Suprapubic skin (tissue), 4 donors: ENCODE data around the gene KREMEN2. TPM values are rescaled to one million over a fixed set of nuclear protein-coding genes. Genes with fewer than 3 reads are reported as not detected.

ENCODE experiments used
- DNase-seq, 2 donors: peaks; one replicate each; pipeline ENCODE4 v3.0.0-alpha.2; 2019; ENCODE audit warnings: low spot score in 2 of 2
- H3K27ac ChIP-seq: fragments of 200-600 bp; sonication (generic); one replicate; pipeline ENCODE4 v1.5.1; 2019
- H3K27me3 ChIP-seq: fragments of 200-600 bp; sonication (generic); one replicate; pipeline ENCODE4 v1.5.1; 2019
- H3K36me3 ChIP-seq: fragments of 200-600 bp; sonication (generic); one replicate; pipeline ENCODE4 v1.5.1; 2019
- H3K4me1 ChIP-seq: fragments of 200-600 bp; sonication (generic); one replicate; pipeline ENCODE4 v1.5.1; 2019
- H3K4me3 ChIP-seq: fragments of 200-600 bp; sonication (generic); one replicate; pipeline ENCODE4 v1.5.1; 2019; ENCODE audit warnings: mild to moderate bottlenecking
- H3K9me3 ChIP-seq: fragments of 200-600 bp; sonication (generic); one replicate; pipeline ENCODE4 v1.5.1; 2019
- EP300 ChIP-seq: sonication (generic); formaldehyde crosslinking; IDR thresholded peaks from one replicate; pipeline ENCODE4 v1.6.1; 2017; ENCODE audit warnings: antibody characterized with exemption
- POLR2A ChIP-seq, 2 donors: fragments of 450-650 bp; IDR thresholded peaks; one replicate each; pipeline ENCODE4 v1.6.1; 2017; ENCODE audit warnings: antibody characterized with exemption in 2 of 2, mild to moderate bottlenecking in 2 of 2, moderate library complexity in 2 of 2
- POLR2AphosphoS5 ChIP-seq, 3 donors: sonication (generic); formaldehyde crosslinking; IDR thresholded peaks; one replicate each; pipeline ENCODE4 v1.6.1; 2017; ENCODE audit warnings: antibody characterized with exemption in 3 of 3
- WGBS: methylation state at CpG from one replicate; pipeline ENCODE4 v1.1.5; 2018; 5-methylcytosine and 5-hydroxymethylcytosine counted together
- total RNA-seq, 4 donors: library from RNA; depleted of rRNA; stranded (reverse); fragments of >200 nt; gene quantifications; one replicate each; pipeline ENCODE4 v1.1.0, GENCODE V29; 2016
- TF ChIP-seq, protein P1 (sequence below), 2 donors: fragments of 200-600 bp in 1 of 2; fragments of 450-650 bp in 1 of 2; sonication (generic) in 1 of 2; IDR thresholded peaks; one replicate each; pipeline ENCODE4 v1.5.1; 2016 to 2019; ENCODE audit warnings: antibody characterized with exemption in 2 of 2, mild to moderate bottlenecking in 1 of 2, moderate library complexity in 1 of 2

The KREMEN2 gene
- total RNA-seq, 4 donors from 2014 or later, result 1.0 to 4.2 (median 3.9) TPM

DNA sequence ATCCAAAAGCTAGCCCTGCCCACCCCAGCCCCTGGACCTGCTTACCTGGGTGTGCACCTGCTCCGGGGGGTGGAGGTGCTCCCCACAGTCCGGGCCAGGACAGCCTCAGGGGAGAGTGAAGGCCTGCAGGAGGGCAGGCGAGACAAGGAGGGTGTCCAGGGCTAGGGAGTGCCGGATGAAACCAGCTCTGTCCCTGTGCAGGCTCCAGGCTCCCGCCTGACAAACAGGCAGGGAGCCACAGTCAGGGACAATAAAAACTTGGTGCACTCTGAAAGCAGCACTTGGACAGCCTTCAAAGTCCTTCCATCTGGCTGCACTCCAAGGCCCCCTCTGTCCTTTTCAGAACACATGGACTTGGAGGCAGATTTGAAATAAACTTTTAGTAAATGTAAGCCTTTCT is 9.0 kb downstream of the KREMEN2 start:
- DNase-seq, result no peak
- 75% methylated on average over 2 of the region's 5 CpGs for WGBS
- Histone ChIP-seq H3K36me3 (no peaks in the 10 kb centered on the region), H3K9me3 (no peaks in the 10 kb centered on the region), H3K27ac (no peak overlapping the region), H3K27me3 (no peaks in the 10 kb centered on the region), H3K4me1 (peaks cover 26% of the 10 kb centered on the region), H3K4me3 (no peak overlapping the region)
- no peak for TF ChIP-seq POLR2AphosphoS5 (IDR thresholded peaks at IDR 0.05)
- TF ChIP-seq POLR2A (IDR thresholded peaks at IDR 0.05), result no peak
- TF ChIP-seq, protein P1, sequence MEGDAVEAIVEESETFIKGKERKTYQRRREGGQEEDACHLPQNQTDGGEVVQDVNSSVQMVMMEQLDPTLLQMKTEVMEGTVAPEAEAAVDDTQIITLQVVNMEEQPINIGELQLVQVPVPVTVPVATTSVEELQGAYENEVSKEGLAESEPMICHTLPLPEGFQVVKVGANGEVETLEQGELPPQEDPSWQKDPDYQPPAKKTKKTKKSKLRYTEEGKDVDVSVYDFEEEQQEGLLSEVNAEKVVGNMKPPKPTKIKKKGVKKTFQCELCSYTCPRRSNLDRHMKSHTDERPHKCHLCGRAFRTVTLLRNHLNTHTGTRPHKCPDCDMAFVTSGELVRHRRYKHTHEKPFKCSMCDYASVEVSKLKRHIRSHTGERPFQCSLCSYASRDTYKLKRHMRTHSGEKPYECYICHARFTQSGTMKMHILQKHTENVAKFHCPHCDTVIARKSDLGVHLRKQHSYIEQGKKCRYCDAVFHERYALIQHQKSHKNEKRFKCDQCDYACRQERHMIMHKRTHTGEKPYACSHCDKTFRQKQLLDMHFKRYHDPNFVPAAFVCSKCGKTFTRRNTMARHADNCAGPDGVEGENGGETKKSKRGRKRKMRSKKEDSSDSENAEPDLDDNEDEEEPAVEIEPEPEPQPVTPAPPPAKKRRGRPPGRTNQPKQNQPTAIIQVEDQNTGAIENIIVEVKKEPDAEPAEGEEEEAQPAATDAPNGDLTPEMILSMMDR (IDR thresholded peaks at IDR 0.05), result no peak
- TF ChIP-seq EP300, result no peak

DNA sequence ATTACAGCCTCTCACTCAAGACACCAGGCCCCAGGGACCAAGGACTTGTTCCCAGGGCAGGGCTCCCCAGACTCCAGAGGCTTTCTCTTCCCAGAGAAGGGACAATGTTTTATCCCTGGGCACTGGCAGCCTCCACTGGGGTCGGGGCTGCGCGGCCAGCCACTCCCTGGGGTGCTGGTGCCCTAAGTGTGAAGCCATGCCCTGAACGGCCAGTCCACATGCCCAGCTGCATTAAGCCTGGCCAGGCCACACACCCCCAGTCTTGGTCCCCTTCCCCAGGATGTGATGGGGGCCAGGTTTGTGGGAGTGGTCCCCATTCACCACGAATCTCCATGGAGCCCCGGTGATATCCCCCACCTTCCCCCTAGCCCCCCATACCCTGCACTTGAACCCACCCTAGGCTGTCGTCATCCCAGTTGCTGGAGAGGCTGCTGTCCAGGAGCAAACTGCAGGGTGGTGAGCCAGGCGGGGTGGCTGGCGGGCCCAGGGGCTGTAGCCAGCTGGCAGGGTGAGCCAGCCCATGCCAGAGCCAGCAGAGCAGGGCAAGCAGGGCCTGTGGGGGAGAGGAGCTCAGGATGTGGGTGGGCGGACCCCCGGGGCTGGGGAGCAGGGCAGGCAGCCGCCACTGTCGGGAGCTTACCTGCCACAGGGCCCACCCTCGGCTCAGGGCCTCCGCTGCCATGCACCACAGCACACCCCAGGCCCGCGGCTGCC is 9.7 kb downstream of the KREMEN2 start:
- Histone ChIP-seq H3K36me3 (no peaks in the 10 kb centered on the region), H3K4me3 (no peak overlapping the region), H3K27me3 (no peaks in the 10 kb centered on the region), H3K4me1 (peaks cover 19% of the 10 kb centered on the region), H3K27ac (no peak overlapping the region), H3K9me3 (no peaks in the 10 kb centered on the region)
- 40% methylated on average over 2 of the region's 17 CpGs for WGBS
- TF ChIP-seq EP300, result no peak
- TF ChIP-seq POLR2A (IDR thresholded peaks at IDR 0.05), result no peak
- TF ChIP-seq, protein P1 (IDR thresholded peaks at IDR 0.05), result no peak
- no peak for TF ChIP-seq POLR2AphosphoS5 (IDR thresholded peaks at IDR 0.05)
- no peak for DNase-seq

DNA sequence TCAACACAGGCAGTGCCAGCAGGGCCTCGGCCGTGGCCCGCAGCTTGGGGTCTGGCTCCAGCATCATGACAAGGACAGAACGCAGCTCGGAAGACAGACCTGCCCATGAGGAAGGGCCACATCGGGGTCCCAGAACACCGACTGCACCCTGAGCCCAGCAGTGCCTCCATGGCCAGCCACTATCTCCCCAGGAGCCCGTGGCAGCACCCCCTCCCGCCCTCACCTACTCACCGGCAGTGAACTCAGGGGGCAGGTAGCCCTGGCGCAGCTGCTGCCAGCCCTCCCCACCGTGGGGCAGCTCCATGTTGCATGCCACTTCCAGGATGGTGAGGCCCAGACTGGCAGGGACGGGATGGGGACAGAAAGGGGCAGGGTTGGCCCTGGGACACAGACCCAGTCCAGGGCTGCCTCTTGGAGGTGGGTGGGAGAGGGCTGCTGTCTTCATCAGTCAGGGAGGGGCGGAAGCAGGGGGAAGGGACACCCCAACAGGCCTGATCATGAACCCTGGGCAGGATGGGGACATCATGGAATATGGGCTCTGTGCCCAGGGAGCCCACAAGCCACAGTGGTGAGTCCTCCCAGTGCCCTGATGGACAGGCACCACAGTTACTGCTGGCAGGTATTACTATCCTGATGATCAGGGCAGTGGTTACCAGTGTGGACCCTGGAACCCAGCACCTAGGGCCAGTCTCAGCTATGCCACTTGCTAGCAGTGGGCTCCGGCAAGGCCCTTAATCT is 10.4 kb downstream of the KREMEN2 start:
- DNase-seq, result no peak
- Histone ChIP-seq H3K4me1 (peaks cover 17% of the 10 kb centered on the region), H3K27ac (no peak overlapping the region), H3K9me3 (no peaks in the 10 kb centered on the region), H3K36me3 (no peaks in the 10 kb centered on the region), H3K27me3 (peaks cover 2% of the 10 kb centered on the region), H3K4me3 (no peak overlapping the region)
- WGBS, result no CpG with 5 or more reads among the region's 15 CpGs
- no peak for TF ChIP-seq EP300
- TF ChIP-seq, protein P1 (IDR thresholded peaks at IDR 0.05), result no peak
- TF ChIP-seq POLR2AphosphoS5 (IDR thresholded peaks at IDR 0.05), result no peak
- TF ChIP-seq POLR2A (IDR thresholded peaks at IDR 0.05), result no peak

DNA sequence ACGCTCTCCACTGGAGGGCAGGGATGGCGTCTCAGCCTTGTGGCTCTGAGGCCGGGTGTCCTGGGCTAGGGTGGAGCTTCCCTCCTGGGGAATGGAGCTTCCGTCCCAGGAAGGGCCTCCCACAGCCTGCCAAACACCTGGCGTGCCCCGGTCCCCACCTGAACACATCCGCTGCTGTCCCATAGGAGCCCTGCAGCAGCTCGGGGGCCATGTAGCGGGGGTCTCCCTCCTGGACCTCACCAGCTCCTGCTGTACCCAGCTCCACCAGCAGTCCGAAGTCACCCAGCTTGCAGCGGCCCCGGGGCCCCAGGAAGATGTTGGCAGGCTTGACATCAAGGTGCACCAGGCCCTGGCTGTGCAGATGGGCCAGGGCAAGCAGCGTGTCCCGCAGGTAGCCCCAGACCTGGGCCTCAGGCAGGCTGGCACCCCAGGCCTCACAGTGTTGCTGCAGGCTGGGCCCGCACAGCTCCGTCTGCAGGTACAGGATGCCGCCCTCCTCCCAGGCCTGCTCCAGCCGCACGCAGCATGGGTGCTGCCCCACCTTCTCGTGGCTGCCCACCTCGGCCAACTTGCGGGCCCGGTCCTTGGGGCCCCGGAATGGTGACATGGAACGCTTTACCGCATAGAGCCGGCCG is 11.2 kb downstream of the KREMEN2 start:
- TF ChIP-seq POLR2A (IDR thresholded peaks at IDR 0.05), result no peak
- no peak for TF ChIP-seq POLR2AphosphoS5 (IDR thresholded peaks at IDR 0.05)
- TF ChIP-seq EP300, result no peak
- TF ChIP-seq, protein P1 (IDR thresholded peaks at IDR 0.05), result no peak
- Histone ChIP-seq H3K9me3 (no peaks in the 10 kb centered on the region), H3K4me3 (no peak overlapping the region), H3K36me3 (no peaks in the 10 kb centered on the region), H3K27ac (no peak overlapping the region), H3K27me3 (peaks cover 7% of the 10 kb centered on the region), H3K4me1 (peaks cover 16% of the 10 kb centered on the region)
- WGBS, result 93% methylated on average over 14 of the region's 28 CpGs
- DNase-seq, result no peak

DNA sequence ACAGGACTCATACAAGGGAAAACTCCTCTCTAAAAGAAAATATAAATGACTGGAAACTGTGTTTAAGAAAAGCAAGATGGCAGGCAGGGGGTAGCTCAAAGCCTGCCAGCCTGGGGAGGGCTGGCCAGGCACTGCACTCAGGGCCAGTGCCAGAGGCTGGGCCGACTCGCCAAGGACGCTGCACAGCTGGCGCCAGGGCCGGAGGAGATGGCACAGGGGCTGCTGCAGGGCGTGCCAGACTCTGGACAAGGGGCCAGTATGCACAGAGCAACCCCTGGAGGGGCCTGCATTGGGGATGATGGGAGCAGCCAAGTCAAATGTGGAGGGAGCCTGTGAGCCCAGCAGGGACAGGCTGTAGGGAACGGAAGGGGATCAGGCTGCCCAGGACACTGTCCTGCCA is 12.1 kb downstream of the KREMEN2 start:
- H3K9me3 ChIP-seq, result no peaks in the 10 kb centered on the region
- H3K4me3 ChIP-seq, result no peak overlapping the region
- no peaks in the 10 kb centered on the region for H3K36me3 ChIP-seq
- WGBS, result 94% methylated on average over 7 of the region's 7 CpGs
- no peak overlapping the region for H3K27ac ChIP-seq
- no peak for DNase-seq
- H3K4me1 ChIP-seq, result peaks cover 15% of the 10 kb centered on the region
- no peak for TF ChIP-seq POLR2AphosphoS5 (IDR thresholded peaks at IDR 0.05)
- no peak for TF ChIP-seq EP300
- TF ChIP-seq POLR2A (IDR thresholded peaks at IDR 0.05), result no peak
- TF ChIP-seq, protein P1 (IDR thresholded peaks at IDR 0.05), result no peak
- peaks cover 7% of the 10 kb centered on the region for H3K27me3 ChIP-seq
